ENCODE data around the gene CPB1. TPM values are rescaled to one million over a fixed set of nuclear protein-coding genes. Genes with fewer than 3 reads are reported as not detected.

The CPB1 gene
- total and polyA plus RNA-seq, 2 of the 8 experiments (the other 6 are each of a cell fraction or from before 2014, with no cell fraction given), result not detected

DNA sequence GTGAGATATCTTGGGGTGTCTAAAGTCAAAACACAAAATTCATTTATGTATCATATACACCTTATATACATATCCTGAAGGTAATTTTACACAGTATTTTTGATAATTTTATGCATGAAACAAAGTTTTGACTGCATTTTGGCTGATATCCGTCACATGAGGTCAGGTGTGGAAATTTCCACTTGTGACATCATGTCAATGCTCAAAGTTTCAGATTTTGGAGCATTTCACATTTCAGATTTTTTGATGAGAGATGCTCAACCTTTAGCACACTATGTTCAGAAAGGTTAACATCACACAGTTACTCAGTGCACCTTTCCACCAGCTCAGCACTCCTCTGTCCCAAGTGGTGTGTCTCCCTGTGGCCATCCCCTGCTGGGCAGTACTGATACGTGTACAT, 37.7 kb upstream of the CPB1 start:
- 100% methylated on average over 2 of the region's 2 CpGs; no CpG with 5 or more reads in 1 of the 2 experiments for WGBS, 2 experiments (ENCODE audit: extremely low coverage in 1 of 2, insufficient coverage in 1 of 2, insufficient read length in 1 of 2, insufficient replicate concordance in 2 of 2, low coverage in 1 of 2, low lambda C conversion rate in 2 of 2, missing lambda C conversion rate in 1 of 2)
- no peak for TF ChIP-seq SIX5 (IDR thresholded peaks at IDR 0.05; ENCODE audit: low read depth, low read length)
- TF ChIP-seq CHD1 (IDR thresholded peaks at IDR 0.05; ENCODE audit: low read depth, low read length), result no peak
- TF ChIP-seq PHF8 (conservative IDR thresholded peaks at IDR 0.05; ENCODE audit: low read depth, low read length), result no peak
- no peak for TF ChIP-seq RXRA (IDR thresholded peaks at IDR 0.05; ENCODE audit: insufficient read depth, low read depth, low read length)
- no peak for TF ChIP-seq JUND (IDR thresholded peaks at IDR 0.05; ENCODE audit: low read length)
- TF ChIP-seq BACH1 (IDR thresholded peaks at IDR 0.05; ENCODE audit: low read length), result no peak
- no peak overlapping the region for H2BK12ac ChIP-seq (ENCODE audit: low read depth, low read length)
- DNase-seq (ENCODE audit: low read depth in 1 of 2, low spot score in 2 of 2) (no peak), FAIRE-seq (peak; percentile 36)
- ChIA-PET POLR2A (ENCODE audit: partially characterized antibody) (no interaction called here), CTCF (ENCODE audit: partially characterized antibody) (no interaction called here)
- H3K9me3 ChIP-seq (ENCODE audit: insufficient read depth in 2 of 2, low read depth in 1 of 2, low read length in 1 of 2), result peaks cover 10 to 13% of the 10 kb centered on the region in 2 experiments; a peak in 3 of 4 replicates
- no peak overlapping the region for H3K14ac ChIP-seq (ENCODE audit: insufficient read length)
- no peak overlapping the region for H4K5ac ChIP-seq (ENCODE audit: insufficient read length, low read depth, low read length)
- no peak overlapping the region for H2AFZ ChIP-seq (ENCODE audit: low read length)
- no peak overlapping the region for H3K9ac ChIP-seq (replicated peaks in 1 of 4; ENCODE audit: extremely low read depth in 1 of 4, low read depth in 3 of 4, low read length in 3 of 4)
- H3K4me3 ChIP-seq (ENCODE audit: extremely low read depth in 1 of 4, insufficient read depth in 2 of 4, low read depth in 3 of 4, low read length in 4 of 4), result no peak overlapping the region
- no peak overlapping the region for H4K8ac ChIP-seq (ENCODE audit: extremely low read depth, insufficient read depth, low read length)
- H2BK15ac ChIP-seq (ENCODE audit: low read length), result no peak overlapping the region
- no peak overlapping the region for H3K27ac ChIP-seq (ENCODE audit: low read depth, low read length)
- H3K4me2 ChIP-seq (ENCODE audit: insufficient read depth in 1 of 2, low read depth in 2 of 2, low read length in 2 of 2), result no peak overlapping the region
- no peak overlapping the region for H2AK5ac ChIP-seq (ENCODE audit: low read depth, low read length)
- no peaks in the 10 kb centered on the region; a peak in 1 of 8 replicates for H3K36me3 ChIP-seq (ENCODE audit: control insufficient read depth in 2 of 4, insufficient read depth in 4 of 4, low read length in 3 of 4)
- no peak overlapping the region for H3K18ac ChIP-seq (ENCODE audit: extremely low read depth, low read length)
- no peaks in the 10 kb centered on the region for H4K20me1 ChIP-seq (replicated peaks in 1 of 2; ENCODE audit: control insufficient read depth in 1 of 2, insufficient read depth in 2 of 2, low read length in 2 of 2)
- H3K56ac ChIP-seq (replicated peaks; ENCODE audit: insufficient read length, low read depth, low read length), result no peak overlapping the region
- no peak overlapping the region for H3K23ac ChIP-seq (ENCODE audit: insufficient read length)
- H3K79me1 ChIP-seq (ENCODE audit: low read depth, low read length), result no peaks in the 10 kb centered on the region
- no peaks in the 10 kb centered on the region for H3K27me3 ChIP-seq (replicated peaks in 1 of 4; ENCODE audit: control insufficient read depth in 3 of 4, extremely low read depth in 1 of 4, insufficient read depth in 3 of 4, low read length in 3 of 4)
- H2BK5ac ChIP-seq (ENCODE audit: low read depth, low read length), result no peak overlapping the region
- no peaks in the 10 kb centered on the region for H3K4me1 ChIP-seq (replicated peaks in 1 of 4; ENCODE audit: control insufficient read depth in 3 of 4, insufficient read depth in 4 of 4, low read length in 3 of 4)
- no peak overlapping the region for H4K91ac ChIP-seq (replicated peaks; ENCODE audit: insufficient read length, low read length)
- H3K23me2 ChIP-seq (ENCODE audit: low read depth, low read length), result no peaks in the 10 kb centered on the region
- H2BK120ac ChIP-seq (replicated peaks; ENCODE audit: low read depth, low read length), result no peak overlapping the region
- no peaks in the 10 kb centered on the region for H3K79me2 ChIP-seq (ENCODE audit: control insufficient read depth in 1 of 2, insufficient read depth in 2 of 2, low read length in 2 of 2)
- no peak overlapping the region for H3K4ac ChIP-seq (replicated peaks; ENCODE audit: insufficient read length, low read depth, low read length)
- no peak overlapping the region for H2BK20ac ChIP-seq (ENCODE audit: low read length)
